CD4-positive, alpha-beta T cell (primary cell): ENCODE data around the gene IL12A. TPM values are rescaled to one million over a fixed set of nuclear protein-coding genes. Genes with fewer than 3 reads are reported as not detected.

Experiments used
- ATAC-seq: fragments of 200-7000 bp; cut with Tn5 transposase; one replicate; pipeline ENCODE4 v1.10.0; 2022; ENCODE audit warnings: mild to moderate bottlenecking; ENCODE audit not compliant: poor library complexity
- CTCF ChIA-PET: fragments of 350-600 bp; sonication (Branson Sonifier 250); formaldehyde crosslinking; loops from one replicate; lab custom pipeline; 2021; ENCODE audit warnings: antibody characterized with exemption, inconsistent platforms; lab: Charles Lee
- POLR2A ChIA-PET: fragments of 350-600 bp; sonication (Branson Sonifier 250); formaldehyde crosslinking; loops from one replicate; lab custom pipeline; 2021; ENCODE audit warnings: antibody characterized with exemption, inconsistent platforms; lab: Charles Lee
- DNase-seq, 14 experiments: peaks; one replicate each; pipeline ENCODE4 v3.0.0-alpha.2; 2013 to 2020; ENCODE audit warnings: mixed read lengths in 2 of 14
- H3K27ac ChIP-seq, 2 donors: one replicate each; pipeline versions ENCODE4 v1.5.1 to v1.7.0; 2013; ENCODE audit warnings: low read length in 2 of 2, low read depth in 1 of 2, mild to moderate bottlenecking in 1 of 2
- H3K27me3 ChIP-seq, 2 experiments: 1 replicate in 1 of 2; 2 replicates in 1 of 2; pipeline versions ENCODE4 v1.6.1 to v1.7.0; 2013; ENCODE audit warnings: low read length in 2 of 2, control low read depth in 1 of 2, mild to moderate bottlenecking in 1 of 2, moderate library complexity in 1 of 2; ENCODE audit not compliant: insufficient read depth in 2 of 2, control insufficient read depth in 1 of 2
- H3K36me3 ChIP-seq: one replicate; pipeline ENCODE4 v1.6.1; 2013; ENCODE audit warnings: low read length, control low read depth; ENCODE audit not compliant: insufficient read depth
- H3K4me1 ChIP-seq: one replicate; pipeline ENCODE4 v1.6.1; 2013; ENCODE audit warnings: low read length, control low read depth; ENCODE audit not compliant: insufficient read depth
- H3K4me3 ChIP-seq: one replicate; pipeline ENCODE4 v1.5.1; 2013; ENCODE audit warnings: mild to moderate bottlenecking, low read length, moderate library complexity
- H3K9me3 ChIP-seq, 2 experiments: 1 replicate in 1 of 2; 2 replicates in 1 of 2; pipeline versions ENCODE4 v1.6.1 to v1.7.0; 2013; ENCODE audit warnings: low read length in 2 of 2, mild to moderate bottlenecking in 2 of 2, control low read depth in 1 of 2, moderate library complexity in 1 of 2; ENCODE audit not compliant: control insufficient read depth in 1 of 2, insufficient read depth in 1 of 2
- H3K27ac Mint-ChIP-seq: one replicate; pipeline ENCODE4 v1.8.0; 2020; ENCODE audit warnings: mixed read lengths
- H3K27me3 Mint-ChIP-seq: one replicate; pipeline ENCODE4 v1.8.0; 2021; ENCODE audit warnings: mixed read lengths
- H3K36me3 Mint-ChIP-seq: one replicate; pipeline ENCODE4 v1.8.0; 2021; ENCODE audit warnings: low read depth, mixed read lengths
- H3K4me1 Mint-ChIP-seq: one replicate; pipeline ENCODE4 v1.8.0; 2021; ENCODE audit warnings: low read depth, mixed read lengths
- H3K4me3 Mint-ChIP-seq: one replicate; pipeline ENCODE4 v1.8.0; 2020; ENCODE audit warnings: mild to moderate bottlenecking, mixed read lengths
- H3K9me3 Mint-ChIP-seq: one replicate; pipeline ENCODE4 v1.8.0; 2020; ENCODE audit warnings: mixed read lengths
- intact Hi-C, 2 experiments: fragments of 100-400 bp; cut with DNase I in 1 of 2; cut with micrococcal nuclease in 1 of 2; formaldehyde crosslinking; loops; one replicate each; pipeline versions ENCODE4 v1.15.1 to v1.9.0; 2023 to 2025; cut with DNase I, micrococcal nuclease
- total RNA-seq, 174 experiments: library from RNA in 2 of 174; stranded (reverse) in 2 of 174; gene quantifications; one replicate each; pipeline ENCODE4 v1.2.3 and lab custom pipeline; 2021 to 2026
- TF ChIP-seq, protein P1 (sequence below): fragments of 200-600 bp; IDR thresholded peaks from one replicate; pipeline ENCODE4 v1.8.0; 2022; ENCODE audit warnings: antibody characterized with exemption, mild to moderate bottlenecking

Gene IL12A
- total RNA-seq, 2 experiments from 2014 or later = 0.93 to 1.0 TPM

DNA sequence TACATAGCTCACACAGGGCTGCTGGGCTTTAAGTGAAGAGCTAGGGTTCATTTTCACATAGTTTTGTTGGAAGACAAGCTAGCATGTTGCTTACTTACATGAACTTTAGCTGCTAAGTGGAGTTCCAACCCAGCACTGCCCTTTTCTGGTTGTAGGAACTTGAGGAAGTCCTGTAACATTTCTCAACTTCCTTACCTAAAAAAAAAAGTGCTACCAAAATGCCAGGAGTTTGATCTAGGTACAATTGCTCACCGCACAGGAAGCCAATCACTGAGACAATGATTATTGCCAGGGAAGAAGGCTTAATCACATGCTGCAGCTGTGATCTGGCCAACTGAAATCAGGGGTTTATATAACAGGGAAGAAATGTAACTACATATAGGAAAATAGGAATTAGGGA is 52.8 kb downstream of the IL12A start:
- ATAC-seq = no peak
- Histone ChIP-seq H3K27me3 (peaks cover 17 to 26% of the 10 kb centered on the region in 2 experiments), H3K9me3 (peaks cover 6 to 9% of the 10 kb centered on the region in 2 experiments), H3K36me3 (no peaks in the 10 kb centered on the region), H3K4me3 (no peak overlapping the region), H3K27ac (no peak overlapping the region), H3K4me1 (peaks cover 6% of the 10 kb centered on the region)
- Mint-ChIP-seq H3K36me3 (no peaks in the 10 kb centered on the region), H3K27me3 (peaks cover 50% of the 10 kb centered on the region), H3K27ac (no peak overlapping the region), H3K4me3 (no peak overlapping the region), H3K9me3 (peaks cover 15% of the 10 kb centered on the region), H3K4me1 (no peaks in the 10 kb centered on the region)
- TF ChIP-seq, protein P1, sequence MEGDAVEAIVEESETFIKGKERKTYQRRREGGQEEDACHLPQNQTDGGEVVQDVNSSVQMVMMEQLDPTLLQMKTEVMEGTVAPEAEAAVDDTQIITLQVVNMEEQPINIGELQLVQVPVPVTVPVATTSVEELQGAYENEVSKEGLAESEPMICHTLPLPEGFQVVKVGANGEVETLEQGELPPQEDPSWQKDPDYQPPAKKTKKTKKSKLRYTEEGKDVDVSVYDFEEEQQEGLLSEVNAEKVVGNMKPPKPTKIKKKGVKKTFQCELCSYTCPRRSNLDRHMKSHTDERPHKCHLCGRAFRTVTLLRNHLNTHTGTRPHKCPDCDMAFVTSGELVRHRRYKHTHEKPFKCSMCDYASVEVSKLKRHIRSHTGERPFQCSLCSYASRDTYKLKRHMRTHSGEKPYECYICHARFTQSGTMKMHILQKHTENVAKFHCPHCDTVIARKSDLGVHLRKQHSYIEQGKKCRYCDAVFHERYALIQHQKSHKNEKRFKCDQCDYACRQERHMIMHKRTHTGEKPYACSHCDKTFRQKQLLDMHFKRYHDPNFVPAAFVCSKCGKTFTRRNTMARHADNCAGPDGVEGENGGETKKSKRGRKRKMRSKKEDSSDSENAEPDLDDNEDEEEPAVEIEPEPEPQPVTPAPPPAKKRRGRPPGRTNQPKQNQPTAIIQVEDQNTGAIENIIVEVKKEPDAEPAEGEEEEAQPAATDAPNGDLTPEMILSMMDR = no peak
- CTCF ChIA-PET = no interaction called here
- DNase-seq = no peak
- intact Hi-C loops = no loop called here
- POLR2A ChIA-PET = no interaction called here

DNA sequence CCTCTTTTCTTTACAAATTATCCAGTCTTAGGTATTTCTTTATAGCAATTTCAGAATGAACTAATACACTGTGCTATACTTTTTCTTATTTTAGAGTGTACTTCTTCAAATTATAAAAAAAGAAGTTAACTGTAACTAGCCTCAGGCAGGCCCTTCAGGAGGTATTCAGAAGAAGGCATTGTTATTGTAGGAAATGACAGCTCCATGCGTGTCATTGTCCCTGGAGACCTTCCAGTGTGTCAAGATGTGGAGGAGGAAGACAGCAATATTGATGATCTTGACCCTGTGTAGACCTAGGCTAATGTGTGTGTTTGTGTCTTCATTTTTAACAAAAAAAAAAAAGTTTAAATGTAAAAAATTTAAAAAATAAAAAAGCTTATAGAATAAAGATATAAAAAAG is 55.5 kb downstream of the IL12A start:
- peaks cover under 1 to 9% of the 10 kb centered on the region in 2 experiments for H3K9me3 ChIP-seq
- H3K36me3 ChIP-seq = no peaks in the 10 kb centered on the region
- H3K4me1 Mint-ChIP-seq = no peaks in the 10 kb centered on the region
- H3K4me1 ChIP-seq = peaks cover 1% of the 10 kb centered on the region
- DNase-seq (no peak), ATAC-seq (no peak)
- no peak overlapping the region for H3K27ac ChIP-seq
- ChIA-PET CTCF (no interaction called here), POLR2A (no interaction called here)
- H3K9me3 Mint-ChIP-seq = peaks cover 15% of the 10 kb centered on the region
- H3K36me3 Mint-ChIP-seq = no peaks in the 10 kb centered on the region
- H3K27me3 ChIP-seq = peaks cover 4 to 11% of the 10 kb centered on the region in 2 experiments
- no peak overlapping the region for H3K27ac Mint-ChIP-seq
- TF ChIP-seq, protein P1 = no peak
- H3K4me3 Mint-ChIP-seq = no peak overlapping the region
- no peak overlapping the region for H3K4me3 ChIP-seq
- H3K27me3 Mint-ChIP-seq = peaks cover 29% of the 10 kb centered on the region
- intact Hi-C loops = no loop called here

Other genes with a start within 250 kb of the IL12A start
- gene SCHIP1, start 149.0 kb upstream of the IL12A start, total RNA-seq = not detected
- gene C3orf80, start 236.6 kb downstream of the IL12A start, total RNA-seq = not detected